ENCODE results near the gene COBL.
A peak's percentile ranks its signal among the peaks of the same experiment; 100 is the strongest.

The COBL gene

DNA sequence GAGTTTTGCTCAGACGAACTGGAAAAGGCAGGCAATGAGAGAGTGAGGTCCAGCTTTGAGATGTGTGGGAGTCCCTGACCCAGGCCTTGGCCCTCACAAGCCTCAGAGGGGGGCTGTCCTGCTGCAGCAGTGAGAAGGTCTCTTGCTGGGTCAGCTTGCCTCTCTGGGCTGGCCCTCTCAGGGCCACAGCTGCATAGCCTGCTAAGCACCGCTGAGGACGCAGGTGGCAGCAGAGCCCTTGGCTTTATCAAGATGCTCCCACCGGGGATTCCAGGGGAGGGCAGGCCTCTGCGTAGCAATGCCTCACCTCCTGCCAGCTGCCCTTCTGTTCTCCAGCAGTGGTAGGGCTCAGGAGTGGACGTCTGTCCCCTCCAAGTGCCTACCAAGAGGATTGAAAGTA lies 128.7 kb downstream of the COBL start:
- DNase-seq (ENCODE audit: low read depth), result no peak

DNA sequence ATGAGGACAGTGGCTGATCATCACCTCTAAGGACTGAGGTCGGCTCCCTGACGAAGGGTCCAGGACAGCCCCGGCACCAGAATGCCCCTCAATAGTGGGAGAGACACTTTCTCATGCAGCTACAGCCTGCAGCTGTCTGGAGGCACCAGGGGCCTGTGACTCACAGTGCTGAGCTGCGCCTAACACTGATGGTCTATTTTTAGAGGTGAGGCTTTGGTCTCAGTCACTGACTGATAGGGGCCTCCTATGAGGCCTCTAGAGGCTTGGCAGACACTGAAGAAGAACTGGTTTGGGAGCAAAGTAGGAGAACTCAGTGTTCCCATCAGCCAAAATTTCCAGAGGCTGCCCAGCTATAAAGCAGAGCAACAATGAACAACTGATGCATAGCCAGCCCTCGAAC lies 130.1 kb downstream of the COBL start:
- DNase-seq (ENCODE audit: low read depth), result peak; percentile 2

DNA sequence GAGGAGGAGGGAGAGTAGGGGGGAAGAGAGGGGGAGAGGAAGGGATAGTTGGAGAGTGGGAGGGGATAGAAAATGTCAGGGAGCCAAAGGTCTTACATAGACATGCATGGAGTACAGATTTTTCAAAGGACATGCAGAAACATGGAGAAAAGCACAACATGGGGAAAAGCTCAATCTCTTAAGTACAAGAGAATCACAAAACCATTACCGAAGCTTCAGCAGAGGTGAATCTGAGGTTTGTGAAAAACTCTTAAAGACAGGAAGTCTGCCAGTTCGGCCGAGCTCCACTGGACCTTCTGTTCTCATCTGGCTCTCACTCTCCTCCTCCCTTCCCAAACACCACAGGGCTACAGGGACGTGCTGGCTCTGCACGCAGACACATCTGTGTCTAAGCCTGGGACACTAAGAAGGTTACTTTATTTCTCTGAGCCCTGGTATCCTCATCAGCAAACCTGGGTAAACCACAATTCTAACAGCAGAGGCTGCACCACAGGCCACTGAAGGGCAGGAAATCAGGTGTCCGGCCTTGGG lies 133.9 kb downstream of the COBL start:
- no peak for DNase-seq (ENCODE audit: low read depth)

DNA sequence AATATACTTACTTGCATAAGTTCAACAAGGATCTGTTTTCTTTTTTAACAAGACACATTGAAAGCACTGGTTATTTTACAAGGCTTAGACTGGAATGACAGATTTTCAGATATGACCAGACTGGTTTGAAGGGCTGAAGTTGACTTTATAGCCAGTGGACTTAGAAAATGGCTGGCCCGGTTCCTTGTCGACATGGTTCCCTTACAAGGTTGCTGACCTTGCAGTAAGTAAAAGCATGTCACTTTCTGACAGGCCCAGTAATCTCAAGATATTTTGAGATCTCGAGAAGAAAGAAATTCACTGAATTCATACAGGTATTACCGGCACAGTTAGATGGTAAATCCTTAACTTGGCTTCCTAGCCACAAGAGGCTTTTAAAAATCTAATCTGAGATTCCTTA lies 136.5 kb downstream of the COBL start:
- DNase-seq (ENCODE audit: low read depth), result no peak

DNA sequence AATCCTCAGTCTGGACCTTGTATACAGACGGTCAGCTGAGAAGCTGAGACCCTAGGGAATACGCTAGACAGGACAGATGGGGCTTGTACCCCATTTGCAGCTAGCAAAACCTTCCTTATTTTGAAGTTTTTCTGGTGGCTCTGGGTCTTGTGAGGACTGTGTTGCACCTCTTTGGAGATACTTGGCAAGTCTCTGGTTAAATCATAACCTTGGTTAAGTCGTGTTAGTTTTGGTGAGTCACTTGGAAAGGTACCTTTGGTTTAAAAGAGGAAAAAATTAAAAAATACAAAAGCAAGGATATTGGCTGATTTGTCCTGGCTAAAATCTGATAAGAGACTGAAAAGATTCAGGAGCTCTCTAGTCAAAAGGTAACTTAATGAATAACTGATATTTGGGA lies 140.6 kb downstream of the COBL start:
- DNase-seq (ENCODE audit: low read depth), result no peak

DNA sequence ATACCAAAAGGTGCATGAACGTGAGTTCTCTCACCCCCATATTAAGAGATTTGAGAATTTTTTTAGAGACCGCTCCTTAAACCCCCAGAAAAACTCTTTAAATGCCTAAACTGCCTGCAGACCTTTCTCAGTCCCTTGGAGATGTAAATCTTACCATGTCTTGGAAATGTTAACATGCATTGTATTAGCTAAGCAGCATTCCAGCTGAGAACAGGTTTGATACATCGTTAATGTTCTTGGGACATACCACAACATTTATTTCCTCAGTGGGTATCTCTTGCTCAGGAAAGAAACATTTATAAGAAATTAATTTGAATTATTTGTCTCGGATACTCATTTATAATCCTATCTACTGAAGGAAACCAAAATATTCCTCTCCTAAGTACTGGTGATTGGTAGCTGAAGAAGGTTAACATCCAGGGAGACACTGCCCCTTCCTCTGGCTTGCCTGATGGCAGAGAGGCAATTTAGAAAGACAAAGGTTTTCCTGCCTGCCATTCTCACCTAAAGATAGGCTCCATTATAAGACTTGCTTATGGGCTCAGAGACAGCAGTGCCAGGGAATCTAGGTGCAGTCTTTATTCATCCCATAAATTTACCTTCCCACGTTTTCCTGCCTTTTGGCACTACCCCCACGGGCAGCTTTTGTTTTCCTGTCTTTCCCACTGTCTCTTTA lies 141.2 kb downstream of the COBL start:
- no peak for DNase-seq (ENCODE audit: low read depth)

DNA sequence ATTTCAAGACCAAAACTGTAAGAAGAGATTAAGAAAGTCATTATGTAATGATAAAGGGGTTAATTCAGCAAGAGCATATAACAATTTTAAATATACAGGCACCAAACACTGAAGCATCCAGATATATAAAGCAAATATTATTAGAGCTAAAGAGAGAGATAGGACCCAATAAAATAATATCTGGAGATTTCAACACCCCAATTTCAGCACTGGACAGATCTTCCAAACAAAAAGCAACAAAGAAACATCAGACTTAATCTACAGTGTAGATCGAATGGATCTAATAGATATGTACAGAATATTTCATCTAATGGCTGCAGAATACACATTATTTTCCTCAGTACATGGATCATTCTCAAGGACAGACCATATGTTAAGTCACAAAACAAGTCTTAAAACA lies 151.3 kb downstream of the COBL start:
- no peak for DNase-seq (ENCODE audit: low read depth)

DNA sequence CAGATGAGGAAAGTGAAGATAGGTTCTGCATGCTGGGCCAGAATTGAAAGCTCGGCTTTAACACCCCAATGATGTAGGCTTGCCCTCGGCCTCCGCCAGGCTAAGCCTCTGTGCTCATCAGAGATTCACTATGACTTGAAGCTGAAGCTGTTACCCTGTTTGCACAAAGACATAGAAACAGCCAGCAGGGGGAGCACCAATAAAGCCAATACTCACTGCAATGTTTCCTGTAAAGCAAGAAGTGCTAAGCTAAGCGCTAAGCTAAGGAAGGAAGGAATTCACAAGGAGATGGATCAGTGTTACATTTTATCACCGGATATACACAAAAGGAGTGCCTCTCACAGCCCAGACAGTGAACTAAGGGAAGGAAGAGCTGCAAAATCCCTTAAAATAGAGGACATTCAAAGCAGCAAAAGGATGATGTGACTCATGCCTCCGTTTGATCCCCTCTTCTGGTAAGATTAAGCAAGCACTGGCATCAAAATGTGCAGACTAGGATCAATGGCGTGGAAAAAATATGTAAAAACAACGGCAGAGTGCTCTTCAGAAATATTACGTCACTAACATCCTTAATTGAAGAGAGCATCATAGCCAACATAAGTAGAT lies 153.8 kb downstream of the COBL start:
- peak; percentile 75 for DNase-seq (ENCODE audit: low read depth)

DNA sequence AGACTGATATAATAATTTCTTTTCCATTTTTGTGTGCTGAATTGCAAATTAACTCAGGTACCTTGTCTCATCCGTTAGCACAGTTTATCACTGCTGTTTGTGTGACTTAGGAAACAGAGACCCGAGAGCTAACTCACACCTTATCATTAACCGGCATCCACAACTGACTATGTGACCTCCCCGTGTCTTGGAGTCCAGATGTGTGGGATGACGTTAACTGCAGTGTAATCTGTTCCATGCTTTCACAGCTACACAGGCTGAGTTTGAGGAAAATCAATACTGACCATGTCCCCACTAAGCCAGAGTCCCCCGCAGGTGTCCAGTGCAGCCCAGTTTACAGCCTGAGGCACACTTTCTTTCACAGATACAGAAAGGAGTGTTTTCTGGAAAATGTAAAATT lies 154.7 kb downstream of the COBL start:
- DNase-seq (ENCODE audit: low read depth), result no peak

DNA sequence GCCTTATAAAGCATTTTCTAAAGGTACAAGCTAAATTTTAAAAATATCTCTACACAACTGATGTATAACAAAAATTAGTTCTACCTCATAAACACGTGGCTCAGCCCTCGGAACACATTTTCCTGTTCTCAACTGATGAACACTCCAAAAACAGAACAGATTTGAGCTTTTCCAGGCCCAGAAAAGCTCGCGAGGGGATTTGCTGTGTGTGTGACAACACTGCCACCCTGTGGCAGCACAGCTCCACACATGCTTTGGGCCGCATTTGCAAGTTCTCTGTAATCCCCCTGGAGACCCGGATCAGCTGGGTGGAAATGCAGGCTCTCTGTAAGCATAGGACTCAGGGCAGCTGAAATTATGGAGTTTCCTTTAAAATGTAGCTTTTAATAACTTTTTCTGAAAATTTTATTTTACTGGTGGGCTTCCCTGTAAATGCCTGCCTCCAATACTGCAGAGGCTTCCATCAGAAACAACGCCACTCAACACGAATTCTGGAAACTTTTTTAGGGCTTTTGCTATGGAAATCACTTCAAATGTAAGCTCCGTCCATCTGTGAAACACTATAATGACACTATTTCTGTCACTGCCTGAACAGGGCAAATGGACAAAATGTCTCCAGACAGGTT lies 155.5 kb downstream of the COBL start:
- peak; percentile 61 for DNase-seq (ENCODE audit: low read depth)

DNA sequence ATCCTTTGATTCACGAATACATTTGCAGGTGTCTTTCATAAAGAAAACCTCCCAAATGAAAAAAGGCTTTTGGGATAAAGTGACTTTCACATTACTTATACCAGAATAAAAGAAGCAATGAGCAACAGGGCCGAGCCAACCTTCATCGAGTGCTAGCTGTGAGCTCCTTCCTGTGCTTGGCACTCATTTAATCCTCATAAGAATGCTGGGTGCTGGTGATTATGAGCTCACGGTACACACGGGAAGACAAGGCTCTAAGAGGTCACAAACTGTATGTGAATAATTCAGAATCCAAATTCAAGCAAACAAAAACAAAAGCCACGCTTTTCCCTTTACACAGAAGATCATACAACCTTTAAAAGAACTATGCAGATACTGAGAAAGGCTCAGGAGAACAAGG lies 156.2 kb downstream of the COBL start:
- DNase-seq (ENCODE audit: low read depth), result no peak

DNA sequence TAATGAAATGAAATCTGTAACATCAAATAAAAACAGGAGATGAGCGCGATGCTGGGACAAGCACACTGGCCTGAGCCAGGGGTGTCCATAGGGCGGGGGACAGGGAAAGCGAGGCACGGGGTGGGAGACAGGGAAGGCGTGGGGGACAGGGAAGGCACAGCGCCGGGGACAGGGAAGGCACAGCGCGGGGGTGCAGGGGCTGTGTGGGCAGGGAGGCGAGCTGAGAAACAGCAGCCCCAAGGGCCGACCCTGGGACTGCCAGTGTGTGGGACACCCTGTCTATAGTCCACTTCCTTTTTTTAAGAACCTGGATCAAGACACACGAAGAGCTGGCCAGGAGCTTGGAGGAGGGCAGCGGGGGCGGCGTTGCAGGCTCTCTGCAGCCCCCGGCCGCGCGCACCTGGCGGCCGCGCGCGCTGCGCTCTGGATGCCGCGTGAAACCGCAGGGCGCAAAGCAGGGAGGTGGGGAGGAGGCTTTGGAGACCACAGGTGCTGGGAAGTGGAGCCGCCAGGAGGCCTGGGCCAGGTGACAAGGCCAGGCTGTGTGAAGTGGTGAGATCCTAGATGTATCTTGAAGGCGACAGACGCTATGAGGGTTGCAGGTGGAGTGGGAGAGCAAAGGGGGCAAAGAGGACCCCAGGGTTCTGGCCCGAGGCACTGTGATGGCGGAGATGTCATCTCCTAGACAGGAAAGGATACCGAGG lies 157.7 kb downstream of the COBL start:
- DNase-seq (ENCODE audit: low read depth), result no peak

DNA sequence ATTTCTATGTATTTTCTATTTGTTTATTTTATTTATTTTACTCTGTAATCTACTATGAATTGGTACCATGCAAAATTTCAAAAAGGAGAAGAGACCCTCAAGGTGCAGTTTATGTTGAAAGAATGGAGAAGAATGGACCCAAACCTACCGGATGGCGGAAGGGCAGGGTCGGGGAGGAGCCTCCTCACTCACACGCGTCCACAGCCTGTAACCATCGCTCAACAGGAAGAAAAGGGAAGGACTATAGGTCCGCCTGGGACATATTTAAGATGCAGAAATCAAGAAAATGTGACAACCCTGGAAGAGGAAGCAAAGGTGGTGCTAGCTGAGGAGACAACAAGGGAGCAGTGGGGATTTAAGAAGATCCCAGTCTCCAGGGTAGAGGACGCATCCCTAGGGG lies 158.4 kb downstream of the COBL start:
- DNase-seq (ENCODE audit: low read depth), result no peak

DNA sequence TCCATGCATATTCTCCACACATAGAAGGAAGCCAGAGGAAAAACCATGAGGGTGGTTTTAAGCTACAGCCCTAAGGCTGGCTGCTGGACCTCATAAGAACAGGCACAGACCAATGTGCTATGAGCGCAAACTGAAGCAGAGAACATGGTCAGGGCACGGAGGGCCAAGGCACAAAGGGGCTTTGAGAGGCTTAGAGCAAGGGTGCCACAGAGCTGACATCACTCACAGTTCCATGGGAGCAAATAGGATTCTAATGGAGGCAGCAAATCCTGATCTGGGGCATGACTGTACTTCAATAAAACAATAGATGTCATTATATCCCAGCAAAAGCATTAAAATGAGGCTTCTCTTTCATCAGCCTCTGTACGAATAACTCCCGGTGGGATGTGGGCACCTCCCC lies 162.4 kb downstream of the COBL start:
- DNase-seq (ENCODE audit: low read depth), result no peak

DNA sequence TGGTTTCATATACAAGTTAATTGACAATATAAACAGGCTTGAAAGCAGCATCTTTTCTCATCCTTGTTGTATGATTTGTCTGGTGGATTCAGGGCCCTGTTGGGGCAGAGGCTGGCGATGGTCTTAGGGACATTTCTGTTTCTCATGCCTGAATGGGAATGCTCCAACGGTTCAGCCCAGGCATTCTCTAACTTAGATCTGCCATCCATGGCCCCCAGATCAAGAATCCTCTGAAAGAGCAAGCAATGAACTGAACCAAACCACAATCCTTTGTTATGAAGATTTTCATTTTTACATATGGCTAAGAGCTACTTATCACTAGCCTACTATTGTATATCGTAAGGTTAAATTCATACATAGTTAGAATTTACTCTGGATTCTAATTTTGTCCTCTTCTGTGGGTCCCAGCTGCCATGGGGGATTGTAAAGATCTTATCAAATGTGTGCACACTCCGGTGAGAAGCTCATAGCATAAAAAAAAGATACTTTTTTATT lies 163.9 kb downstream of the COBL start:
- no peak for DNase-seq (ENCODE audit: low read depth)

DNA sequence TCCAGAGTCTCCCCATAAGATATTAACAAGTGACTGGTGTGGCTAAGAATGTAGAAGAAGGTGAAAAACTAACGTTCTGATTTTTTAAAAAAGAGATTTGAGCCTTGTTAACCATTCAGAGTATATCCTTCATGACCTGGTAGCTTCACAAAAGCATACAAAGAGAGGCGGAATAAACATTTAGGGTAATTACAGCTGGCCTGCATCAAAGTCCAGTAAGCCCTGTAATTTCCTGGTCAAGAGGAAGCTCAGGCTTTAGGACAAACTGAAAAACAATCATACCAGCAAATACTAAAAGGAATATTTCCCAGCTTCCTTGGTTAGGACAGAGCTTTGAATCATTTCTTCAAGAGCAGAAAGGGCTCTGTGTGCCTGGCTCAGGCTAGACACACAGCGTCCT lies 165.2 kb downstream of the COBL start:
- DNase-seq (ENCODE audit: low read depth), result no peak

DNA sequence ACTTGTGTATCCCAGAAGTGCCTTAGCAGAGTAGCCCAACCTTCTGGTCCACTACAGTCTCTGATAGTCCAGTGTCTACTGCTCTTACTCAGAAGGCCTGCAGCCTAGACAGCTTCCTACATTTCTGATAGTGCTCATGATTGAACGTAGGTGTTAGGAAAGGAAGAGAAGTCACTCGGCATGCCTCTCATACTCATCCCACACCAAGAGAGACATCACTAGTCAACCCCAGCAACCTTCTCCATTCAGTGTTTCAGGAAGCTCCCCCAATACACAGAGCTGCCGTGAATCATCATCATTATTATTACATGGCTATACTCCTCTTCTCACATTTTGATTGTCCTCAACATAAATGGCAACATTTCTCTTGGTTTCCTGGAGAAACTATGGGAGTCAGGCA lies 166.4 kb downstream of the COBL start:
- no peak for DNase-seq (ENCODE audit: low read depth)

DNA sequence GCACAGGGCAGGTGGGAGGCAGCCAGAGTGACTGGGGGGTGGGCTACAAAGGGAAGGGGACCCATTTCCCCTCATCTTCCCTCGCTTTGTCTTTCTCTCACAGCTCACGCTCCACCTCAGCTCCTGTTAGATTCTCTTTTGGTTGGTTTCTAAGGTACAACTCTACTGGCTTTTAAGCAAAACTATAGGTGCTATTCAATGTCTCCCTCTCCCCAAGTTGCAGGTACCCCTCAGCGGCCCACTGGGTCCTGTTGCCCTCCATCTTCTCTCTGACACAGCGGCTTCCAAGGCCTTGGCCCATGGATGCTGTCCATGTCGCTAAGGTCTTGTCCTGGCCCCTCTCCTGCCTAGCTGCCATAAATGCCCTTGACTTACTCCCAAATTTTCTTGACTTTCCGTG lies 168.4 kb downstream of the COBL start:
- DNase-seq (ENCODE audit: low read depth), result no peak

DNA sequence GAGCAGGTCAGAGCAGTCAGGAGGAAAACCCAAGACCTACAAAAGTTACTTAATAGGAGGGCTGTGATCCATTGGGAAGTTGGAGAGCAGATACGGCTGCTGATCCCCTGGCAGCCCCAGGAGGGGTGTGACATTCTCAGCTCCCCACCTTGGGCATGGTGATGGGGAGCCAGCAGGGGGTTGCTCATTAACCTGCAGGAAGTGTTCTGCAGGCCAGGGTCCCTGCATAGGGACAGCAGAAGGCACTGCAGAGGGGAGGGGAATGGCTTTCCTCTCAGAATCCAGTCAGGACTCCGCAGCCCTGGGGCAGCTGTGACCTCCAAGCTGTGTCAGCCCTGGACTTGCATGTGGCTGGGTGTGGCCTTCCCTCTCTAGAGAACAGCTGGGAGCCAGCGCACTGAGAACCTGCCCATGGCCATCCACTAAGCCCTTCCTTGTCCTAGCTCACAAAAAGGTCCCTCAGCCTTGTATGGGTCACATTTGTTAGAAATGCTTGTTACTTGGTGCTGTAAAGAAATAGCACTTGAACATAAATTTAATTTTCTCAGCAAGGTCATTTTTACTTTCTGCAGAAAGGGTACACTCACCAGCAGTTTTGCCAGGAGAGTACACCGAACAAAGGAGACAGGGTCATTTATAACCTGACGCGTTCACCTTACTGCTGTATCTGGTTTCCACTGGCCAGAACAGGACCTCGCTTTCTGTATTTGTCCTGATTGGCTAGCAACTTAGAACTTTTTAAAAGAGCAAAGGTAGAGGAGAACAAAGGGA lies 169.6 kb downstream of the COBL start:
- no peak for DNase-seq (ENCODE audit: low read depth)

DNA sequence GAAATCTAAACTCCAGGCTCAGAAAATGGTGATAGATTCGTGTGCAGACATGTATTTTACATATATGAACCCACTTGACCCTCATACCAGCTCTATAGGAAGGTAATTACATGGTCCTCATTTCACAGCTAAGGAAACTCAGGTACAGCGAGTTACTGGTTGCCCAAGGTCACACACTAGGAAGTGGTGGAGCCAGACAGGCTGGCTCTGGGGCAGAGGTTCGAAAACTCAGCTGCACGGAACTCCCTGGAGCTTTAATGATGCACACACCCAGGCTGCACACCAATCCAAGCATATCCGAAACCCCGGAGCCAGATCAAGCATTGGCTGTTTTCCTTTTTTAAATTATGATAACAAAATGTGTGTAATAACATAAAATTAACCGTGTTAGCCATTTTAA lies 172.4 kb downstream of the COBL start:
- no peak for DNase-seq (ENCODE audit: low read depth)

DNA sequence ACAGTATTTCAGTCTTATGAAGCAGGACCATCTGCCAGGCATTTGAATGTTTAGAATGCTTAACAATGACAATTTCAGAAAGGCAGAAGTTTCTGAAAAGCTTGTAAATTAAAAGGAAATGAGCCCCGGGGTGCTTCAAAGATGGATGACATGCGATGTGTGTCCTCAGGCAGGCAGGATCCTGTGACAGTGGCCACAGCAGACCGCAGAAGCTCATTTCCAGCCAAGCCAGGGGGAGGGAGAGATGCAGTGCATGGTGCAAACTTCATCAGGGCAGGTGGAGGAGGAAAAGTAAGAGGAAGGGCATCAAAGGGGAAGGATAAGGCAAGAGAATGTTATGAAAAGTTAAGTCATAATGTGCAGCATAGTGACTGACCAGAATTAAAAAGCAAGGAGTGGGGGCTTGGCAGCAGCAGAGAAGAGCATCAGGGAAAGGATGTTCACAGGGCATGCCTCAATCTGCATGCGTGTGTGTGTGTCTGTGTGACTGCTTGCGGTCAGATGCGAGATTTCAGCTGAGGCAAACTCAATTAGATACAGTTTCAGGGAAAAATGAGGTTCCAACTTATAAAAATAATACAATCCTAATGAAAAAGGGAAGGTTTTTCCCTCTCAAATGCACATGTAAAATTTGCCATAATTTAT lies 173.7 kb downstream of the COBL start:
- no peak for DNase-seq (ENCODE audit: low read depth)

Data from amniotic epithelial cell (primary cell).